Smooth muscle cell (in vitro differentiated cells): ENCODE measurements around the gene GNAT3. TPM values are rescaled to one million over a fixed set of nuclear protein-coding genes. Genes with fewer than 3 reads are reported as not detected.

Experiments
- DNase-seq: peaks from one replicate; lab custom pipeline; 2025; ENCODE audit not compliant: unreplicated experiment; lab: John Stamatoyannopoulos, UW
- H2AFZ ChIP-seq: fragments of 200-600 bp; sonication (generic); 2 replicates; pipeline ENCODE4 v1.6.0; 2016; ENCODE audit warnings: antibody characterized with exemption, low read depth, mild to moderate bottlenecking
- H3F3A ChIP-seq: fragments of 200-600 bp; sonication (generic); 2 replicates; pipeline ENCODE4 v1.6.0; 2017; ENCODE audit warnings: antibody characterized with exemption, low read depth
- H3K27ac ChIP-seq: fragments of 200-600 bp; sonication (generic); 2 replicates; pipeline ENCODE4 v1.5.1; 2016; ENCODE audit warnings: low read depth, mild to moderate bottlenecking
- H3K27me3 ChIP-seq: fragments of 200-600 bp; sonication (generic); 2 replicates; pipeline ENCODE4 v1.6.1; 2016; ENCODE audit warnings: low read depth, mild to moderate bottlenecking
- H3K36me3 ChIP-seq: fragments of 200-600 bp; sonication (generic); 2 replicates; pipeline ENCODE4 v1.5.1; 2016; ENCODE audit warnings: low read depth
- H3K4me1 ChIP-seq: fragments of 200-600 bp; sonication (generic); 2 replicates; pipeline ENCODE4 v1.5.1; 2016; ENCODE audit warnings: low read depth
- H3K4me2 ChIP-seq: fragments of 200-600 bp; sonication (generic); 2 replicates; pipeline ENCODE4 v1.6.0; 2016; ENCODE audit warnings: mild to moderate bottlenecking
- H3K4me3 ChIP-seq: fragments of 200-600 bp; sonication (generic); 2 replicates; pipeline ENCODE4 v1.5.1; 2016; ENCODE audit warnings: mild to moderate bottlenecking
- H3K79me2 ChIP-seq: fragments of 200-600 bp; sonication (generic); 2 replicates; pipeline ENCODE4 v1.6.0; 2016; ENCODE audit warnings: low read depth, mild to moderate bottlenecking
- H3K9ac ChIP-seq: fragments of 200-600 bp; sonication (generic); 2 replicates; pipeline ENCODE4 v1.6.0; 2016; ENCODE audit warnings: low read depth
- H3K9me3 ChIP-seq: fragments of 200-600 bp; sonication (generic); replicated peaks from 2 replicates; pipeline ENCODE4 v1.5.1; 2016; ENCODE audit warnings: low read depth
- H4K20me1 ChIP-seq: fragments of 200-600 bp; sonication (generic); 2 replicates; pipeline ENCODE4 v1.6.0; 2016; ENCODE audit warnings: low read depth
- WGBS: methylation state at CpG from one replicate; pipeline ENCODE4 v1.1.7; 2016; ENCODE audit warnings: low lambda C conversion rate; 5-methylcytosine and 5-hydroxymethylcytosine counted together
- polyA plus RNA-seq: library from polyadenylated mRNA; unstranded; fragments of >200 nt; fragmentation: Nextera tagmentation; extraction: Ambion mirVana; gene quantifications from 2 replicates; pipeline ENCODE4 v1.2.1, GENCODE V29; 2016
- total RNA-seq: library from RNA; depleted of rRNA; stranded (reverse); fragments of >200 nt; gene quantifications from 2 replicates; pipeline ENCODE4 v1.2.3, GENCODE V29; 2014
- TF ChIP-seq, protein P1 (sequence below): fragments of 200-600 bp; sonication (generic); IDR thresholded peaks from 2 replicates; pipeline ENCODE4 v1.5.1; 2017; ENCODE audit warnings: borderline replicate concordance, mild to moderate bottlenecking, antibody characterized with exemption; ENCODE audit not compliant: insufficient read depth, poor library complexity, severe bottlenecking

Gene GNAT3
- total and polyA plus RNA-seq, 2 experiments from 2014 or later = not detected

DNA sequence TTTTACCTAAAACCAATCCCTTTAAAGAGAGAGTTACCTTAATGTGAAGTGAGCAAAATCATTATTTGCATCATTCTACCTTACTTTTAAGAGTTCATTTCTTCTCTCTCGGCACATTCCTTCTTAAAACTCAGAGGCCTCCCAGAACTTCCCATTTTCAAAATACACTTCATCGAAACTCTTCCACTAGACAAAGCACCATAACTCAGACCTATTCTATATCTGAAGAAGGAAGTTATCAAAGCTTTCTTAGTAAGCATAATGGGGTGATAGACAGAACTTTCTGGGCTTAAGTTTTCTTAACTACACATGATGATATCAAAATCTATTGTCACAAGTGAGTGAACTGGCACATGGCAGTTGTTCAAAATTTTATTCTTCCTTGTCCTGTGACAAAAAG, 24.6 kb upstream of the GNAT3 start:
- H3K27me3 ChIP-seq = no peaks in the 10 kb centered on the region
- no peaks in the 10 kb centered on the region for H3K36me3 ChIP-seq
- no peaks in the 10 kb centered on the region for H3K4me1 ChIP-seq
- no peak overlapping the region for H3K4me2 ChIP-seq
- DNase-seq = no peak
- no peaks in the 10 kb centered on the region for H3F3A ChIP-seq
- no peak overlapping the region for H2AFZ ChIP-seq
- TF ChIP-seq, protein P1, sequence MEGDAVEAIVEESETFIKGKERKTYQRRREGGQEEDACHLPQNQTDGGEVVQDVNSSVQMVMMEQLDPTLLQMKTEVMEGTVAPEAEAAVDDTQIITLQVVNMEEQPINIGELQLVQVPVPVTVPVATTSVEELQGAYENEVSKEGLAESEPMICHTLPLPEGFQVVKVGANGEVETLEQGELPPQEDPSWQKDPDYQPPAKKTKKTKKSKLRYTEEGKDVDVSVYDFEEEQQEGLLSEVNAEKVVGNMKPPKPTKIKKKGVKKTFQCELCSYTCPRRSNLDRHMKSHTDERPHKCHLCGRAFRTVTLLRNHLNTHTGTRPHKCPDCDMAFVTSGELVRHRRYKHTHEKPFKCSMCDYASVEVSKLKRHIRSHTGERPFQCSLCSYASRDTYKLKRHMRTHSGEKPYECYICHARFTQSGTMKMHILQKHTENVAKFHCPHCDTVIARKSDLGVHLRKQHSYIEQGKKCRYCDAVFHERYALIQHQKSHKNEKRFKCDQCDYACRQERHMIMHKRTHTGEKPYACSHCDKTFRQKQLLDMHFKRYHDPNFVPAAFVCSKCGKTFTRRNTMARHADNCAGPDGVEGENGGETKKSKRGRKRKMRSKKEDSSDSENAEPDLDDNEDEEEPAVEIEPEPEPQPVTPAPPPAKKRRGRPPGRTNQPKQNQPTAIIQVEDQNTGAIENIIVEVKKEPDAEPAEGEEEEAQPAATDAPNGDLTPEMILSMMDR = no peak
- H3K9ac ChIP-seq = no peak overlapping the region
- H3K4me3 ChIP-seq = no peak overlapping the region
- H4K20me1 ChIP-seq = no peaks in the 10 kb centered on the region
- no peaks in the 10 kb centered on the region for H3K9me3 ChIP-seq
- WGBS = 96% methylated on average over 2 of the region's 2 CpGs
- no peaks in the 10 kb centered on the region for H3K79me2 ChIP-seq
- no peak overlapping the region for H3K27ac ChIP-seq

DNA sequence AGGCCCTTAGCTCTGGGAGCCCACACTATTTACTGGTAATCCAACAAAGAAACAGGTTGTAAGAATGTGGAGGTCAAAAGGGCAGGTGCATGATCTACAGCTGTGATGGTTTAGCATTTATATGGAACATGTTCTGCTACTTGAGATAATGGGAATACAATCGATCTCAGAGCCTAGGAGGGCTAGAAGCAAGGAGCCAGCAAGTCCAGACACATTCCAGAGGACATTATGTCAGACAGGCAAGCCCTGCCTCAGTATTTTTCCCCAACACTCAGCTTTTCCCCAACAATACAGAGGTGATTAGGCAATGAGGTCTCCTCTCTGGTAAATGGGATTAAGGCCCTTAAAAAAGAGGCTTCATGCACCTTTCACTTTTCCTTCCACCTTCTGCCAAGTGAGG, 21.4 kb upstream of the GNAT3 start:
- Histone ChIP-seq H3K36me3 (no peaks in the 10 kb centered on the region), H3K9me3 (no peaks in the 10 kb centered on the region), H2AFZ (peak overlapping the region; percentile 18), H3F3A (no peaks in the 10 kb centered on the region), H3K4me1 (no peaks in the 10 kb centered on the region), H4K20me1 (no peaks in the 10 kb centered on the region), H3K27ac (peak overlapping the region; percentile 28), H3K27me3 (no peaks in the 10 kb centered on the region), H3K9ac (no peak overlapping the region), H3K4me2 (no peak overlapping the region), H3K4me3 (no peak overlapping the region), H3K79me2 (no peaks in the 10 kb centered on the region)
- TF ChIP-seq, protein P1 = no peak
- no peak for DNase-seq
- 38% methylated on average over 1 of the region's 1 CpG for WGBS

DNA sequence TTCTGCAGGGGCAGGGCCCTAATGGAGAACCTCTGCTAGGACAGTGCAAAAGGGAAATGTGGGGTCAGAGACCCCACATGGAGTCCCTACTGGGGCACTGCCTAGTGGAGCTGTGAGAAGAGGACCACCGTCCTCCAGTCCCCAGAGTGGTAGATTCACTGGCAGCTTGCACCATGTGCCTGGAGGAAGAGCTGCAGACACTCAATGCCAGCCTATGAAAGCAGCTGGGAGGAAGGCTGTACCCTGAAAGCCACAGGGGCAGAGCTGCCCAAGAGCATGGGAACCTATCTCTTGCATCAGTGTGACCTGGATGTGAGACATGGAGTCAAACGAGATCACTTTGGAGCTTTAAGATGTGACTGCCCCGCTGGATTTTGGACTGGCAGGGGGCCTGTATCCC, 20.3 kb upstream of the GNAT3 start:
- no peak for DNase-seq
- H4K20me1 ChIP-seq = no peaks in the 10 kb centered on the region
- H3K4me3 ChIP-seq = no peak overlapping the region
- H3K4me2 ChIP-seq = no peak overlapping the region
- no peak overlapping the region for H3K27ac ChIP-seq
- H3K79me2 ChIP-seq = no peaks in the 10 kb centered on the region
- H3K9me3 ChIP-seq = no peaks in the 10 kb centered on the region
- no peaks in the 10 kb centered on the region for H3K4me1 ChIP-seq
- H2AFZ ChIP-seq = no peak overlapping the region
- H3K27me3 ChIP-seq = no peaks in the 10 kb centered on the region
- H3F3A ChIP-seq = no peaks in the 10 kb centered on the region
- H3K9ac ChIP-seq = no peak overlapping the region
- no peaks in the 10 kb centered on the region for H3K36me3 ChIP-seq
- 87% methylated on average over 3 of the region's 3 CpGs for WGBS
- TF ChIP-seq, protein P1 = no peak

DNA sequence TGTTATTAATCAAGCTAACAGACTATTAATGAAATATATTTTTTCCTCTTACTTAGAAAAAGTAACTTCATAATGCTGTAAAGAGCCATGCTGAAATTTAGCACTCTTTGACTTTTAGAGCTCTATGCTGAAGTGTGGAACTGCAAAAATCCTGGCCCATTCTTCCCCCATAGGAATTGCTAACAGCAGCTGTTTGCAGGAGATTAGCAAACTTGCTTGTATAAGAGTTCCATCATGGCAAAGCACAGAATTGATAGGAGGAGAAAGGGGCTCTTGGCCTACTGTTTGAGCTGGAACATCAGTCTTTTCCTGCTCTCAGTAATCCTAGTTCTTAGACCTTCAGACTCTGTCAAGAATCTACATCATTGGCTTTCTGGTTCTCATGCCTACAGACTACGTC, 18.3 kb upstream of the GNAT3 start:
- no peak overlapping the region for H3K9ac ChIP-seq
- no peak overlapping the region for H2AFZ ChIP-seq
- TF ChIP-seq, protein P1 = no peak
- H3K4me1 ChIP-seq = no peaks in the 10 kb centered on the region
- no peak overlapping the region for H3K27ac ChIP-seq
- no peaks in the 10 kb centered on the region for H3K79me2 ChIP-seq
- no peaks in the 10 kb centered on the region for H3K27me3 ChIP-seq
- no peaks in the 10 kb centered on the region for H3K9me3 ChIP-seq
- WGBS = 96% methylated on average over 1 of the region's 1 CpG
- no peaks in the 10 kb centered on the region for H3F3A ChIP-seq
- no peak for DNase-seq
- no peaks in the 10 kb centered on the region for H4K20me1 ChIP-seq
- no peaks in the 10 kb centered on the region for H3K36me3 ChIP-seq
- H3K4me2 ChIP-seq = no peak overlapping the region
- no peak overlapping the region for H3K4me3 ChIP-seq
